ENCODE results near the gene PLIN5. TPM values are rescaled to one million over a fixed set of nuclear protein-coding genes. Genes with fewer than 3 reads are reported as not detected.

PLIN5 gene
- polyA plus RNA-seq, 1 donor (not counting 4 experiments of a cell fraction or from before 2014, with no cell fraction given): not detected

GRCh38 chr19:4503132-4503824, 31.7 kb downstream of the PLIN5 start:
- FAIRE-seq: no peak
- no peak for DNase-seq (ENCODE audit: low read depth, low spot score)
- Histone ChIP-seq H3K36me3 (ENCODE audit: control insufficient read depth in 2 of 2, extremely low read depth in 1 of 2, insufficient read depth in 2 of 2, low read length in 2 of 2) (peaks cover 13 to 18% of the 10 kb centered on the region in 2 experiments), H3K9ac (ENCODE audit: control insufficient read depth, extremely low read depth, insufficient read depth, low read length) (no peak overlapping the region), H3K4me2 (ENCODE audit: control insufficient read depth, extremely low read depth, insufficient read depth, low read depth, low read length) (no peak overlapping the region), H3K4me3 (ENCODE audit: control insufficient read depth in 2 of 3, extremely low read depth in 1 of 3, insufficient read depth in 2 of 3, low read depth in 1 of 3, low read length in 3 of 3) (no peak overlapping the region), H3K27me3 (ENCODE audit: control insufficient read depth, extremely low read depth, insufficient read depth, low read length) (no peaks in the 10 kb centered on the region), H3K9me1 (ENCODE audit: control insufficient read depth, extremely low read depth, insufficient read depth, low read length) (peaks cover 2% of the 10 kb centered on the region), H3K9me3 (ENCODE audit: control insufficient read depth, low read depth, low read length) (no peaks in the 10 kb centered on the region), H2AFZ (ENCODE audit: control insufficient read depth, low read length) (no peak overlapping the region), H3K4me1 (ENCODE audit: control insufficient read depth, extremely low read depth, insufficient read depth, low read length) (peaks cover 8% of the 10 kb centered on the region), H4K20me1 (ENCODE audit: control insufficient read depth, extremely low read depth, insufficient read depth, low read length) (no peaks in the 10 kb centered on the region), H3K79me2 (ENCODE audit: control insufficient read depth, insufficient read depth, low read length) (no peaks in the 10 kb centered on the region), H3K27ac (ENCODE audit: control insufficient read depth, insufficient read depth, low read length) (no peak overlapping the region)
- TF ChIP-seq, protein P1, sequence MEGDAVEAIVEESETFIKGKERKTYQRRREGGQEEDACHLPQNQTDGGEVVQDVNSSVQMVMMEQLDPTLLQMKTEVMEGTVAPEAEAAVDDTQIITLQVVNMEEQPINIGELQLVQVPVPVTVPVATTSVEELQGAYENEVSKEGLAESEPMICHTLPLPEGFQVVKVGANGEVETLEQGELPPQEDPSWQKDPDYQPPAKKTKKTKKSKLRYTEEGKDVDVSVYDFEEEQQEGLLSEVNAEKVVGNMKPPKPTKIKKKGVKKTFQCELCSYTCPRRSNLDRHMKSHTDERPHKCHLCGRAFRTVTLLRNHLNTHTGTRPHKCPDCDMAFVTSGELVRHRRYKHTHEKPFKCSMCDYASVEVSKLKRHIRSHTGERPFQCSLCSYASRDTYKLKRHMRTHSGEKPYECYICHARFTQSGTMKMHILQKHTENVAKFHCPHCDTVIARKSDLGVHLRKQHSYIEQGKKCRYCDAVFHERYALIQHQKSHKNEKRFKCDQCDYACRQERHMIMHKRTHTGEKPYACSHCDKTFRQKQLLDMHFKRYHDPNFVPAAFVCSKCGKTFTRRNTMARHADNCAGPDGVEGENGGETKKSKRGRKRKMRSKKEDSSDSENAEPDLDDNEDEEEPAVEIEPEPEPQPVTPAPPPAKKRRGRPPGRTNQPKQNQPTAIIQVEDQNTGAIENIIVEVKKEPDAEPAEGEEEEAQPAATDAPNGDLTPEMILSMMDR (optimal IDR thresholded peaks at IDR 0.05 in 1 of 3, IDR thresholded peaks at IDR 0.05 in 1 of 3, conservative IDR thresholded peaks at IDR 0.05 in 1 of 3; ENCODE audit: extremely low read depth in 1 of 3, insufficient read depth in 2 of 3, low read length in 3 of 3): no peak
- no peak for TF ChIP-seq EZH2 (IDR thresholded peaks at IDR 0.05; ENCODE audit: low read length)
- dilution Hi-C loops (cut with MboI; ENCODE audit: extremely low pct_ligation_motif_present, low sequenced_read_pairs): no loop called here

GRCh38 chr19:4502282-4503131, 32.5 kb downstream of the PLIN5 start:
- Histone ChIP-seq H3K27me3 (ENCODE audit: control insufficient read depth, extremely low read depth, insufficient read depth, low read length) (no peaks in the 10 kb centered on the region), H2AFZ (ENCODE audit: control insufficient read depth, low read length) (no peak overlapping the region), H3K9me3 (ENCODE audit: control insufficient read depth, low read depth, low read length) (no peaks in the 10 kb centered on the region), H3K79me2 (ENCODE audit: control insufficient read depth, insufficient read depth, low read length) (no peaks in the 10 kb centered on the region), H3K36me3 (ENCODE audit: control insufficient read depth in 2 of 2, extremely low read depth in 1 of 2, insufficient read depth in 2 of 2, low read length in 2 of 2) (peaks cover 13 to 21% of the 10 kb centered on the region in 2 experiments), H3K4me2 (ENCODE audit: control insufficient read depth, extremely low read depth, insufficient read depth, low read depth, low read length) (no peak overlapping the region), H3K4me3 (ENCODE audit: control insufficient read depth in 2 of 3, extremely low read depth in 1 of 3, insufficient read depth in 2 of 3, low read depth in 1 of 3, low read length in 3 of 3) (no peak overlapping the region), H3K9ac (ENCODE audit: control insufficient read depth, extremely low read depth, insufficient read depth, low read length) (no peak overlapping the region), H3K9me1 (ENCODE audit: control insufficient read depth, extremely low read depth, insufficient read depth, low read length) (peaks cover 2% of the 10 kb centered on the region), H3K27ac (ENCODE audit: control insufficient read depth, insufficient read depth, low read length) (no peak overlapping the region), H3K4me1 (ENCODE audit: control insufficient read depth, extremely low read depth, insufficient read depth, low read length) (peaks cover 8% of the 10 kb centered on the region), H4K20me1 (ENCODE audit: control insufficient read depth, extremely low read depth, insufficient read depth, low read length) (no peaks in the 10 kb centered on the region)
- dilution Hi-C loops (cut with MboI; ENCODE audit: extremely low pct_ligation_motif_present, low sequenced_read_pairs): no loop called here
- FAIRE-seq (no peak), DNase-seq (ENCODE audit: low read depth, low spot score) (no peak)
- TF ChIP-seq, protein P1 (optimal IDR thresholded peaks at IDR 0.05 in 1 of 3, IDR thresholded peaks at IDR 0.05 in 1 of 3, conservative IDR thresholded peaks at IDR 0.05 in 1 of 3; ENCODE audit: extremely low read depth in 1 of 3, insufficient read depth in 2 of 3, low read length in 3 of 3): no peak
- TF ChIP-seq EZH2 (IDR thresholded peaks at IDR 0.05; ENCODE audit: low read length): no peak

Data from keratinocyte (primary cell).